H9 (cell line): ENCODE measurements around the gene AP2A1. TPM values are rescaled to one million over a fixed set of nuclear protein-coding genes. Genes with fewer than 3 reads are reported as not detected.

Experiments used
- DNase-seq: peaks from one replicate; pipeline ENCODE4 v3.0.0-alpha.2; 2017
- H2AFZ ChIP-seq: one replicate; pipeline ENCODE4 v1.6.1; 2013; ENCODE audit warnings: mild to moderate bottlenecking, low read length, control low read depth, moderate library complexity
- H2AK5ac ChIP-seq: 2 replicates; pipeline ENCODE4 v1.6.1; 2013; ENCODE audit warnings: low read length, control low read depth, mixed read lengths; ENCODE audit not compliant: insufficient read length
- H2BK120ac ChIP-seq: one replicate; pipeline ENCODE4 v1.6.1; 2013; ENCODE audit warnings: low read depth, mild to moderate bottlenecking, low read length, control low read depth, inconsistent platforms; ENCODE audit not compliant: poor library complexity, severe bottlenecking
- H2BK12ac ChIP-seq: 2 replicates; pipeline ENCODE4 v1.6.1; 2013; ENCODE audit warnings: low read length, control low read depth, mixed read lengths, low read depth; ENCODE audit not compliant: insufficient read length
- H2BK15ac ChIP-seq: 2 replicates; pipeline ENCODE4 v1.6.1; 2013; ENCODE audit warnings: low read depth, low read length, control low read depth
- H2BK20ac ChIP-seq: one replicate; pipeline ENCODE4 v1.6.1; 2013; ENCODE audit warnings: low read depth, mild to moderate bottlenecking, low read length, control low read depth, inconsistent platforms; ENCODE audit not compliant: poor library complexity, severe bottlenecking
- H2BK5ac ChIP-seq: 2 replicates; pipeline ENCODE4 v1.6.1; 2013; ENCODE audit warnings: low read length, control low read depth, mixed read lengths; ENCODE audit not compliant: insufficient read length
- H3K14ac ChIP-seq: 2 replicates; pipeline ENCODE4 v1.6.1; 2013; ENCODE audit warnings: low read length, control low read depth; ENCODE audit not compliant: insufficient read depth
- H3K18ac ChIP-seq: 2 replicates; pipeline ENCODE4 v1.6.1; 2013; ENCODE audit warnings: low read depth, mild to moderate bottlenecking, mixed read lengths, low read length, control low read depth; ENCODE audit not compliant: insufficient read length
- H3K23ac ChIP-seq: 2 replicates; pipeline ENCODE4 v1.6.1; 2013; ENCODE audit warnings: low read length, control low read depth, mixed read lengths, low read depth; ENCODE audit not compliant: insufficient read length
- H3K23me2 ChIP-seq: 2 replicates; pipeline ENCODE4 v1.6.1; 2013; ENCODE audit warnings: low read depth, mild to moderate bottlenecking, mixed read lengths, low read length, control low read depth; ENCODE audit not compliant: insufficient read length, poor library complexity, severe bottlenecking
- H3K27ac ChIP-seq: 2 replicates; pipeline ENCODE4 v1.5.1; 2013; ENCODE audit warnings: low read length, control low read depth, mixed read lengths, low read depth; ENCODE audit not compliant: insufficient read length
- H3K27me3 ChIP-seq: 2 replicates; pipeline ENCODE4 v1.6.1; 2013; ENCODE audit warnings: low read length, control low read depth, inconsistent platforms; ENCODE audit not compliant: insufficient read depth
- H3K4ac ChIP-seq: 2 replicates; pipeline ENCODE4 v1.6.1; 2013; ENCODE audit warnings: low read depth, mild to moderate bottlenecking, control low read depth, inconsistent platforms, low read length, moderate library complexity
- H3K4me1 ChIP-seq: 2 replicates; pipeline ENCODE4 v1.6.1; 2013; ENCODE audit warnings: low read length, control low read depth, inconsistent platforms; ENCODE audit not compliant: insufficient read depth
- H3K4me2 ChIP-seq: 2 replicates; pipeline ENCODE4 v1.6.1; 2013; ENCODE audit warnings: low read length, control low read depth, mixed read lengths; ENCODE audit not compliant: insufficient read length, insufficient read depth
- H3K56ac ChIP-seq: 2 replicates; pipeline ENCODE4 v1.6.1; 2013; ENCODE audit warnings: low read depth, mild to moderate bottlenecking, mixed read lengths, low read length, control low read depth; ENCODE audit not compliant: insufficient read length
- H3K79me1 ChIP-seq: 2 replicates; pipeline ENCODE4 v1.6.1; 2013; ENCODE audit warnings: low read depth, mild to moderate bottlenecking, moderate library complexity, low read length, control low read depth, inconsistent platforms; ENCODE audit not compliant: insufficient read depth, poor library complexity, severe bottlenecking
- H3K79me2 ChIP-seq: 2 replicates; pipeline ENCODE4 v1.6.1; 2013; ENCODE audit warnings: low read length, control low read depth, inconsistent platforms; ENCODE audit not compliant: insufficient read depth
- H3K9ac ChIP-seq: 2 replicates; pipeline ENCODE4 v1.6.1; 2013; ENCODE audit warnings: low read length, control low read depth, mixed read lengths; ENCODE audit not compliant: insufficient read length; ENCODE audit errors: extremely low read depth
- H3K9me3 ChIP-seq: one replicate; pipeline ENCODE4 v1.6.1; 2013; ENCODE audit warnings: low read depth, low read length, inconsistent platforms; ENCODE audit not compliant: control insufficient read depth
- H3T11ph ChIP-seq: one replicate; pipeline ENCODE4 v1.6.1; 2013; ENCODE audit warnings: mild to moderate bottlenecking, low read length, control low read depth, inconsistent platforms
- H4K20me1 ChIP-seq: one replicate; pipeline ENCODE4 v1.6.1; 2013; ENCODE audit not compliant: control insufficient read depth, insufficient read length, insufficient read depth
- H4K5ac ChIP-seq: 2 replicates; pipeline ENCODE4 v1.6.1; 2013; ENCODE audit warnings: low read depth, mild to moderate bottlenecking, mixed read lengths, low read length, control low read depth; ENCODE audit not compliant: insufficient read length
- H4K8ac ChIP-seq: replicated peaks from 2 replicates; pipeline ENCODE4 v1.6.1; 2013; ENCODE audit warnings: low read length, control low read depth, mixed read lengths, low read depth; ENCODE audit not compliant: insufficient read length
- H4K91ac ChIP-seq: 2 replicates; pipeline ENCODE4 v1.6.1; 2013; ENCODE audit warnings: low read depth, mild to moderate bottlenecking, moderate library complexity, mixed read lengths, low read length, control low read depth; ENCODE audit not compliant: insufficient read length
- H3K27ac Mint-ChIP-seq, 3 experiments: 2 replicates in 2 of 3; 3 replicates in 1 of 3; pipeline ENCODE4 v1.8.0; 2020 to 2021; ENCODE audit warnings: mixed read lengths in 3 of 3, mild to moderate bottlenecking in 1 of 3, moderate library complexity in 1 of 3
- H3K27me3 Mint-ChIP-seq: 2 replicates; pipeline ENCODE4 v1.8.0; 2021; ENCODE audit warnings: low read depth, mild to moderate bottlenecking, moderate library complexity, mixed read lengths
- H3K36me3 Mint-ChIP-seq, 3 experiments: 2 replicates in 2 of 3; 3 replicates in 1 of 3; pipeline ENCODE4 v1.8.0; 2020 to 2021; ENCODE audit warnings: low read depth in 3 of 3, mixed read lengths in 3 of 3; ENCODE audit not compliant: insufficient read depth in 1 of 3
- H3K4me1 Mint-ChIP-seq, 2 experiments: 2 replicates each; pipeline ENCODE4 v1.8.0; 2020; ENCODE audit warnings: mixed read lengths in 2 of 2
- H3K4me3 Mint-ChIP-seq, 2 experiments: 2 replicates in 1 of 2; 3 replicates in 1 of 2; pipeline ENCODE4 v1.8.0; 2020 to 2021; ENCODE audit warnings: mild to moderate bottlenecking in 2 of 2, mixed read lengths in 2 of 2, moderate library complexity in 1 of 2
- H3K9me3 Mint-ChIP-seq, 2 experiments: 2 replicates in 1 of 2; 3 replicates in 1 of 2; pipeline ENCODE4 v1.8.0; 2020; ENCODE audit warnings: mild to moderate bottlenecking in 2 of 2, mixed read lengths in 2 of 2, moderate library complexity in 1 of 2
- CTCF ChIP-seq: fragments of 200-600 bp; sonication (generic); conservative IDR thresholded peaks from 3 replicates; pipeline ENCODE4 v1.8.0; 2021; ENCODE audit warnings: antibody characterized with exemption, mild to moderate bottlenecking
- whole genome bisulfite sequencing: extraction: QIAGEN DNeasy Blood & Tissue Kit; methylation state at CpG from one replicate; pipeline ENCODE4 v1.1.7; 2013; ENCODE audit warnings: missing lambda C conversion rate, low lambda C conversion rate, mixed read lengths; ENCODE audit not compliant: insufficient read length; ENCODE audit errors: extremely low coverage; 5-methylcytosine and 5-hydroxymethylcytosine counted together
- total RNA-seq: library from RNA; stranded (reverse); gene quantifications from 2 replicates; pipeline ENCODE4 v1.2.1, GENCODE V29; 2021

Gene AP2A1
- total RNA-seq, 1 experiment from 2014 or later, result 108 TPM

DNA sequence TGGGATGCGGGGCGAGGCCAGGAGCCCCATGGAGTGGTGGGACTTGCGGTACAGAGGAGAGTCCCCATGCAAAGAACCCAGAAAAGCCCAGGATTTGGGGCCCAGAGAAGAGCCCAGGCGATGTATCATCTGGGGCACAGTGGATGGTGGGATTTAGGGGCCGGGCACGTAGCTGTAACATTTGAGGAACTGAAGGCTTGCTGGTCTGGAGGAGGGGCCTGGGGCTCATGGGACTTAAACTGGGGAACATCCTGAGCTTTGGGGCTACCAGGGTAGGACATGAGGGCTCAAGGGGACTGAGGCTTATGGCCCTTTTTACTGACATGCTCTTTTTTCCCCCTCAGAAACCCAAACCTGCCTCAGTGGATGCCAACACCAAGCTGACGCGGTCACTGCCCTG lies 64.8 kb downstream of the AP2A1 start:
- H3K23ac ChIP-seq, result no peak overlapping the region
- no peaks in the 10 kb centered on the region for H3K27me3 Mint-ChIP-seq
- no peak for DNase-seq
- no peak overlapping the region for H2AFZ ChIP-seq
- no peak overlapping the region for H3T11ph ChIP-seq
- H3K27me3 ChIP-seq, result no peaks in the 10 kb centered on the region
- H3K79me1 ChIP-seq, result no peaks in the 10 kb centered on the region
- H2AK5ac ChIP-seq, result no peak overlapping the region
- no peaks in the 10 kb centered on the region for H3K4me1 ChIP-seq
- H3K4ac ChIP-seq, result no peak overlapping the region
- no peak overlapping the region for H4K5ac ChIP-seq
- H3K14ac ChIP-seq, result no peak overlapping the region
- H2BK120ac ChIP-seq, result no peak overlapping the region
- H2BK12ac ChIP-seq, result no peak overlapping the region
- H4K91ac ChIP-seq, result no peak overlapping the region
- no peak overlapping the region for H2BK15ac ChIP-seq
- H3K18ac ChIP-seq, result no peak overlapping the region
- no peaks in the 10 kb centered on the region for H3K9me3 Mint-ChIP-seq
- no peak overlapping the region for H3K4me3 Mint-ChIP-seq
- H3K23me2 ChIP-seq, result no peaks in the 10 kb centered on the region
- no peaks in the 10 kb centered on the region for H3K4me1 Mint-ChIP-seq
- H3K56ac ChIP-seq, result no peak overlapping the region
- no peak overlapping the region for H2BK20ac ChIP-seq
- no peaks in the 10 kb centered on the region for H4K20me1 ChIP-seq
- no peak overlapping the region for H3K9ac ChIP-seq
- no peak overlapping the region for H2BK5ac ChIP-seq
- H3K9me3 ChIP-seq, result no peaks in the 10 kb centered on the region
- peaks cover 21 to 52% (median 45%) of the 10 kb centered on the region in 3 experiments; a peak in 6 of 7 replicates for H3K36me3 Mint-ChIP-seq
- no peak overlapping the region for H3K27ac ChIP-seq
- H3K79me2 ChIP-seq, result no peaks in the 10 kb centered on the region
- H3K27ac Mint-ChIP-seq, result 0 out of 7 replicates have a peak overlapping the region, but pooled peaks of 1 of the 3 experiments have one; percentile 12
- no CpG with 5 or more reads among the region's 8 CpGs for WGBS
- H4K8ac ChIP-seq, result no peak overlapping the region
- H3K4me2 ChIP-seq, result no peak overlapping the region
- TF ChIP-seq CTCF, result no peak
